DMS 273 treated with DMSO at 0.1 percent for 48 hours (cell line): Measurements from ENCODE around the gene FGD5.

Experiments
- DNase-seq: peaks from one replicate; lab custom pipeline; 2025; lab: John Stamatoyannopoulos, UW

Gene FGD5

GRCh38 chr3:14827776-14828175 is 9.0 kb downstream of the FGD5 start:
- no peak for DNase-seq

GRCh38 chr3:14829811-14830210 is 11.0 kb downstream of the FGD5 start:
- DNase-seq: no peak

GRCh38 chr3:14831916-14832450 is 13.2 kb downstream of the FGD5 start:
- DNase-seq: no peak

GRCh38 chr3:14832975-14833722 is 14.4 kb downstream of the FGD5 start:
- DNase-seq: no peak

GRCh38 chr3:14834121-14834520 is 15.4 kb downstream of the FGD5 start:
- no peak for DNase-seq

GRCh38 chr3:14834807-14835466 is 16.2 kb downstream of the FGD5 start:
- DNase-seq: no peak

GRCh38 chr3:14836049-14836468 is 17.3 kb downstream of the FGD5 start:
- DNase-seq: no peak

- no peak for DNase-seq
Observed at GRCh38 chr3:14837186-14837877, 18.6 kb downstream of the FGD5 start.

- no peak for DNase-seq
Observed at GRCh38 chr3:14837878-14838258, 19.1 kb downstream of the FGD5 start.

- DNase-seq: no peak
Observed at GRCh38 chr3:14839236-14839635, 20.5 kb downstream of the FGD5 start.

GRCh38 chr3:14841836-14842235 is 23.1 kb downstream of the FGD5 start:
- DNase-seq: no peak

GRCh38 chr3:14842277-14842676 is 23.5 kb downstream of the FGD5 start:
- DNase-seq: no peak

GRCh38 chr3:14843321-14843720 is 24.6 kb downstream of the FGD5 start:
- no peak for DNase-seq

GRCh38 chr3:14844386-14845170 is 25.8 kb downstream of the FGD5 start:
- DNase-seq: no peak

GRCh38 chr3:14845180-14845579 is 26.4 kb downstream of the FGD5 start:
- no peak for DNase-seq

- DNase-seq: no peak
Observed at GRCh38 chr3:14845826-14846225, 27.1 kb downstream of the FGD5 start.

GRCh38 chr3:14846226-14846880 is 27.6 kb downstream of the FGD5 start:
- DNase-seq: no peak

- no peak for DNase-seq
Observed at GRCh38 chr3:14847613-14848541, 29.1 kb downstream of the FGD5 start.

- no peak for DNase-seq
Observed at GRCh38 chr3:14848906-14849305, 30.1 kb downstream of the FGD5 start.

- DNase-seq: no peak
Observed at GRCh38 chr3:14849638-14850230, 31.0 kb downstream of the FGD5 start.
